Sciatic nerve (tissue), 2 donors: ENCODE measurements around the gene FBXO44. TPM values are rescaled to one million over a fixed set of nuclear protein-coding genes. Genes with fewer than 3 reads are reported as not detected.

Experiments
- ATAC-seq: fragments of 200-7000 bp; cut with Tn5 transposase; one replicate; pipeline ENCODE4 v1.9.1; 2020; ENCODE audit warnings: mild to moderate bottlenecking, moderate library complexity
- DNase-seq: peaks from one replicate; pipeline ENCODE4 v3.0.0-alpha.2; 2020; ENCODE audit warnings: low spot score
- intact Hi-C: fragments of 100-400 bp; cut with DNase I; formaldehyde crosslinking; loops from one replicate; pipeline ENCODE4 v1.14.2; 2022
- total RNA-seq: library from RNA; stranded (reverse); fragmentation: NEBNext Ultra II Directional; extraction: Animal tissue kit (Norgen Biotek cat#: 25700); gene quantifications from one replicate; pipeline ENCODE4 v1.2.1, GENCODE V29; 2021
- donor health status: DM: no; HTN: no; CAD: no.
- donor health status: DM: no; HTN: no; CAD: no.

Gene FBXO44
- total RNA-seq, 1 donor from 2014 or later = 37.1 TPM

DNA sequence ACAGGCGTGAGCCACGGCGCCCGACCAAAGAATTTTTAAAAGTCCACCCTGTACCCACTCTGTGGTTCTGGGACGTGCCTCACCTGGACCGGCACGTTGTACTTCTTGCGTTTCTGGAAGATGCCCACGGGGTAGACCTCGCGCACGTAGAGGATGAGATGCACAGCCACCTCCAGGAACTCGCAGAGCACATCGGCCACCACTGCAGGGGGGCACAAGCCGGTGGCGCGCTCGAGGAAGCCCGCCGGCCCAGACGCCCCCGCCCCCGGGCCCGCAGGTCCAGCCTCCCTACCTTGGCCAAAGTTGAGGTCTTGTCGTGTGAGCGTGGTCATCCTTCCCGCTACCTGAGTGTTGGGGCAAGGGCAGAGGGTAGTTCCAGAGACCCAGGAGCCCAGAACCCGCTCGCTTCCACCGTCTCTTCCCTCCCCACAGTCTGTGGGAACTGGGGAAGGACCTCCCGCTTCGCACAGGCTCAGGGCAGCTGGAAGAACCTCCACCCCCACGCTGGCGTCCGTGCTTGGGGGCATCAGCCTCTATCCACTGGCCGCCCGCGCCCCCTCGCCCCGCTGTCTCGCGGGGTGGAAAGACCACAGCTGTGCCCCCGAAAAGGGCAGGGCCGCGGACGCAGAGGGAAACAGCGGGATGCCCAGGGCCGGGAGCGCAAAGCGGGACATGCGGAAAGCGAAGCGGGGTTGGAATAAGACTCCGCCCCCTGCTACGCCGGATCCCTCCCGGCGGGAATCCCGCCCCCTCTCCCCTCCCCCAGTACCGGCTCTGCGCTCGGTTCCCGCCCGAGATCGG, 25.8 kb downstream of the FBXO44 start:
- DNase-seq (no peak), ATAC-seq (peak; percentile 33)
- intact Hi-C loops = no loop called here

DNA sequence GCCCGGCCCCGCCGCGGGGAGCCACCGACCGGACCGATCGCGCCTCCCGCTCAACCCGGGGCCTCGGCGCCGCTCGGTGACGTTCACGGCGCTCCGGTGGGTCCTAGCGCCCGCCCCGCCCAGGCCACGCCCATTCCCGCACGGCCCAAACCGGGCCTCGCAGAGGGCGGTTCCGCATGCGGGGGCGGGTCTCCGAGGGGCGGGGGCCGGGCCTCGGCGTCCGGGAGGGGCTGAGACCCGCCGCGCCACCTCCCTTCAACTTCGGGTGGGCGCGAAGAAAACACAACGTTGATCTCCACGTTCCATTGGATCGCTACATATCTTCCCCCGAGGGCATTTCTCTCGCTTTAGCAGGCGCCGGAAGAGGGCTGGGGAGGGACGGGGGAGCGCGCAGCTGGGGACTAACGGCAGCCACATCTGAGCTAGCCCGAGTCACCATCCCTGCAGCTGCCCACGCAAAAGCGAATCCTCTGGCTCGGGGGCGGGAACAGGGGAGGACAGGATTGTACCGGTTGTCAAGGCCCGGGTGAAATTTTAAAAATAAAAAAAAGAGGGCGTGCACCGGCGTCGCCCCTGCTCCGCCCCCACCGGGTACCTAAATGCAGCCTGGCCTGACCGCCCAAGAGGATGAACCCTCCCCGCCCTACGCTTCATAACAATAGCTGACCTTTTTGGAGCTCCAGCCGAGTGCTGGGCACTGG, 26.5 kb downstream of the FBXO44 start, which contains the start of gene MAD2L2:
Gene MAD2L2, minus strand, starts transcription at position 78 of the 701 bp plus-strand sequence. CDS start 547 bp downstream, outside the sequence.
- ATAC-seq = peak; percentile 96
- DNase-seq = peak; percentile 96
- intact Hi-C loops = no loop called here

DNA sequence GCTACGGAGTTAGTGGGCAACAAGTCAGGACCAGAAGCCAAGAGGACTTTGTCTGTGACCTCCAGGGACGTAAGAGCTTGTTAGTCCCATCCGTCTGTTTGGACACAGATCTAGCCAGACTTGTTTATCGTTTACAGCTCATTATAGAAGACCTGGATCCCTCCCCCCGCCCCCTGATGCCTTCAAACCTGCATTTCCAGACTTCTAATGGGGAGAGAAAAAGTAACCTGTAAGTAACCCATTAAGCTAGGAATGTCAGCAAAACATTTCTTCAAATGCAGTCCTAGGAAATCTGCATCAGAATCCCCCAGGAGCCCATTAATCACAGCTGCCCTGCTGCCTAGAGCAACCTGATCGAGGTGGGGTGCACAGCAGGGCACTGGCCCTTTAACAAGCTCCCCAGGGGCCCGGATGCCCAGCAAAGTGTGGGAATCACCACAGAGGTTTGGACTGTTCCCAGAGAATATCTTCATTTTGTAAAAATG, 27.7 kb downstream of the FBXO44 start:
- intact Hi-C loops = no loop called here
- DNase-seq (no peak), ATAC-seq (no peak)

DNA sequence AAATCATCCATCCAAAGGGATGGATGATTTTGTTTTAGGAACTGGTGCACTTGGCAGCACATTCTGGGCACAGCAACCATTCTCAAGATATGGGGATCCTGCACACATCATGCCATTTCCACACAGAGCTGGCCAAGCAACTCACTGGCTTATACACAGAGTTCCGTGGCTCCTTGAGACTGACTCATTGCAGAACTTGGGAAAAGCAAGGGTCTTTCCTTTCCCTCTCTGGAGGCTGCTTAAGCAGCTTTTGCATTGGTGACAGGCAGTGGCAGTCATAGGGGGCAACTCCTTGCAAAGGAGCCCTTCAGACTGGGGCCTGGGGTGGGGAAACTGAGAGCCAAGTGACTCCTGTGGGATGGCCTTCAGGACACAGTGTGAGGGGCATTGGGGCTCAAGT, 28.1 kb downstream of the FBXO44 start:
- no peak for DNase-seq
- ATAC-seq = no peak
- intact Hi-C loops = no loop called here

DNA sequence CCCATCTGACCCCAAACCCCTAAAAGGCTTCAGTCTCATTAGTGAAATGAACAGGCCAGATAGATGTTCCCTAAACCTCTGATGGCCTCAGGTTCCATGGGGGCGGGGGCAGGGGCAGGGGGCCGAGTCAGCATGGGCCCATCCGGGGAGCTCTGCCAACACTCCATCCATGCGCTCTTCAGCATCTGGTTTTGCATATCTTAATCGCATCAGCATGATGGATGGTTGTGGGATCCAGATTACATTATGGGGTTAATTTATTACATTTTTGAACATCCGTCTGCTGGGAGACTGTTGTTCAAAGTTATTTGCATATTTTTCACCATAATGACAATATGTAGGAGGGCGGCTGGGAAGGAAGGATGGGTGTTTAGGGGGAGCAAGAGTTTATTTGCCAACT, 29.4 kb downstream of the FBXO44 start:
- ATAC-seq = no peak
- intact Hi-C loops = no loop called here
- DNase-seq = no peak

DNA sequence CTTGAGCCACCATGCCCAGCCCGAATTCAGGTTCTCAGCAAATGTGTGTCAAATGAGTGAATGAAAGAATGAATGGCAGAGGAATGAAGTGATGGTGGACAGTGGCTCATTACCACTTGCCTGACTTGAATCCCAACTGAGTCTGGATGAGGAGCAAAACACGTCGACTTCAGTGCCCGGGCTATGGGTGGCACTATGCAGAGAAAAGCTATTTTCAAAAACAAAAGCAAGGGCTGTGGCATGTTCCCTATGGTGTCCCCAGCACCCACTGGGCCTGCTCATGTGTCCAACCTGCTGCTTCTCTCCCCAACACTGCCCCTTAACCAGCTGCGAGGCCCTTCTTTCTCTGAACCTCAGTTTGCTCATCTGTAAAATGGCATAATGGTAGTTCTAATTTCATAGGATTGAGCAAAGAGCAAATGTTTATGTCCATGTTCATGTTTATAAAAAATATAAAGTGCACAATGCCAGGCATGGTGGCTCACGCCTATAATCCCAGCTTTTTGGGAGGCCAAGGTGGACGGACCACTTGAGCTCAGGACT, 30.6 kb downstream of the FBXO44 start:
- no peak for ATAC-seq
- intact Hi-C loops = no loop called here
- DNase-seq = no peak

DNA sequence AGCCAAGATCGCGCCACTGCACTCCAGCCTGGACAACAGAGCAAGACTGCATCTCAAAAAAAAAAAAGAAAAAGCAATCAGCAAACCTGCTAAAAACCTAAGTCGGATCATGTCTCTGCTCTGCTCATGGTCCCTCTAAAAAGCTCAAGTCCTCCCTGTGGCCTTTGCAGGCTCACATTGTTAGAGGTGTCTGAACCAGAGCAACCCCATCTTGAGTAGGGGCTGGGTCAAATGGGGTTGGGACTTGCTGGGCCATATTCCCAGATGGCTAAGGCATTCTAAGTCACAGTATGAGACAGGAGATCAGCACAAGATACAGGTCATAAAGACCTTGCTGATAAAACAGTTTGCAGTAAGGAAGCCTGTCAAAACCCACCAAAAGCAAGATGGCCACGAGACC, 33.8 kb downstream of the FBXO44 start:
- no peak for ATAC-seq
- DNase-seq = no peak
- intact Hi-C loops = no loop called here

DNA sequence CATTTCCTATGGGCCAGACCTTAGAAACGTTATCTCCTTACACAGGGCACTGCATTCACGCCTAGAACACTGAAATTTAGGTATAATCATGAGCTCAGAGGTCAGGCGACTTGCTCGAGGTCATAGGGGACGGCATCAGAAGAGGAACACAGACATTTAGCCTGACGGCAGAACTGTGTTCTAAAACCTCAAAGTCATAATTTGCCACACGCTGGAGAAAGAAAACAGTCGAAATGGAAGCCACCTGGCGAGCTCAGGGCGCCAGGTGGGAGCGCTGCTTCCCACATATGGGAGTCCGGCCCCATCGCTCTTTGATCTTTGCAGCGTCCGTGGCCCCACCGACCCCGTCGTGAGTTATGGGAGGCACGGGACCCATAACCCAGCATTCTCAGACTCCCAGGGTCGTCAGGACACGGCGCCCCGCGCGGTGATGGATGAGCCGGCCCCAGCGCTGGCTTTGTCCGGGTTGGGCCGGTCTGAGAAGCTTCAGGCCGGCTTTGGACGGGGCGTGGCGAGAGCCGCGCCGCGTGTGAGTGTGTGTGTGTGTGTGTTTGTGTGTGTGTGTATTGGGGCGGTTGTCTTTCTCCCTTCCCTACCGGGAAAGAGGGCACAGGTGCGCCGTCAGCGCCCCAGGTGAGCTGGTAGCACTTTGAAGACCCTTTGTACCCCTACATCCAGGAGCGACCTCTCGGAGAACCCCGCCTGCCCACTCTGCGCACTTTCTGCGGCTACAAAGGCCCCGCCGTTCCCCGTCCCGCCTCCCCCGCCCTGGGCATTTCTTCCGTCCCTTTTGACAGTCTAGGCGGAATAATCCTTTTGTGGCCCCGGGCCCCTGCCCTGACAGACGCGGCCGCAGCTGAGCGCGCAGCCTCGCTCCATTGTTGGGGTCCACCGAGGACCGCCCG, 36.0 kb downstream of the FBXO44 start:
- no peak for ATAC-seq
- no peak for DNase-seq
- intact Hi-C loops = no loop called here

DNA sequence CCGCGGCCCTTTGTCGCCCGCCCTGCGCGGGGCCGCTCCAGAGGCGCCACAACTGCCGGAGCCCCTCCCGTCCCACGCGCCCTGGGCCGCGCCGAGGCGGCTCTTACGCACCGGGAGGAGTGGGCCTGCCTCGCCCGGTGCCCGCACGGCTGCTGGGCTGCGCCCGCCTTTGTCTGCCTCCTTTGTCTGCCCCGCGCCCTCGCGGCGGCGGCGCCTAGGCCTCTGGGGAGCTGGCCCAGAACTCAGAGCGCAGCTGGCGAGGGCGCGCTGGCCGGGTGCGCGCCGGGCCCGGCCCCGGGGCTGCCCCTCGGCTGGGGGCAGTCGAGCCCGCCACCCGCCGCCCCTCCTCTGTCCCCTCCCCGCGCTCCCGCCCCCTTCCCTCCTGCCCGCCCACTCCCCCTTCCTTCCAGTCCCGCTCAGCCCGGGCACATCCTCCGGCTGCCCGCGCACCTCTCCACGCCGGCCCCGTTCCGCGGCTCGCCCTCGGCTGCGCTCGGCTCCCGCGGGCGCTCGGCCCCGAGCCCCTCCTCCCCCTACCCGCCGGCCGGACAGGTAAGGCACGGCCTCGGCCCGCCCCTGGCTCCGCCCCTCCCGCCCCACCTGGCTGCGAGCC, 36.7 kb downstream of the FBXO44 start, which contains the start of gene DRAXIN:
Gene DRAXIN, plus strand, starts transcription at position 409 of the 613 bp plus-strand sequence. CDS start 14,549 bp downstream, outside the sequence.
- DNase-seq = no peak

DNA sequence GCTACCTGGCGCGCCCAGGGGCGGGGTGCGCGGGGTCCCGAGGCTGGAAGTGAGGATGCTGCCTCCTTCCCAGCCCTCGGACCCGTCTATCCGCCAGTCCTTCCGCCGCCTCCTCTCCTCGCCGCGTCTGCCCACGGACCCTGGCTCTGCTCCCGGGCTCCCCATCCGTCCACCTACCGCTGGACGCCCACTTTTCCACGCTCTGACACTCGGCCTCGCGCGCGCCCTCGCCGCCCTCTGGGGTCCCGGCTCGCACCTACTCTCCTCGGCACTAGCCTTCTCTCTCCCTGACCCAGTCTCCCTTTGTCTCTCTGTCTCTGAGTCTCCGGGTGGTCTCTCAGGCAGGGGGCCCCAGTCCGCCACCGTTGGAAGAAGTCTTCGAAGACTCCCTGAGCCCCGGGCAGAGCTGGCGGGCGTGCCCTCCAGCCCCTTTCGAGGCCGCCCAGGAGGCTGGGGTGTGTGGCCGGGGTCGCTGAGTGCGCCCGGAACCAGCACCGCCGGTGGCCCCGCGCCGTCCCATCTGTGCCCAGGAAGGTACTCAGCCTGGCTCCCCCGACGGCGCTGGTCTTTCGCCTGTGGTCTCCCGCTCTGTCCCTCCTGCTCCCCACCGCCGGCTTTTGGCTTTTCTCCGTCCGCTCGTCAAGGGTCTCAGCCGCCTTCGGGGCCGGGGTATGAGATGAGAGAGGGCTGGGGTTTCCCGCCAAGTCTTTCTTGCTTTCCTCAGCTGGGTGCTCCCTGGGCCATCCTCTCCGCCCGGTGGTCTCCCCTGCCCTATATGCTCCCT, 37.4 kb downstream of the FBXO44 start:
- ATAC-seq (no peak), DNase-seq (no peak)
- intact Hi-C loops = no loop called here

More for the DNA sequence above, 36.7 kb downstream of the FBXO44 start, which contains the start of gene DRAXIN:
- no peak for ATAC-seq
- intact Hi-C loops = no loop called here

DNA sequence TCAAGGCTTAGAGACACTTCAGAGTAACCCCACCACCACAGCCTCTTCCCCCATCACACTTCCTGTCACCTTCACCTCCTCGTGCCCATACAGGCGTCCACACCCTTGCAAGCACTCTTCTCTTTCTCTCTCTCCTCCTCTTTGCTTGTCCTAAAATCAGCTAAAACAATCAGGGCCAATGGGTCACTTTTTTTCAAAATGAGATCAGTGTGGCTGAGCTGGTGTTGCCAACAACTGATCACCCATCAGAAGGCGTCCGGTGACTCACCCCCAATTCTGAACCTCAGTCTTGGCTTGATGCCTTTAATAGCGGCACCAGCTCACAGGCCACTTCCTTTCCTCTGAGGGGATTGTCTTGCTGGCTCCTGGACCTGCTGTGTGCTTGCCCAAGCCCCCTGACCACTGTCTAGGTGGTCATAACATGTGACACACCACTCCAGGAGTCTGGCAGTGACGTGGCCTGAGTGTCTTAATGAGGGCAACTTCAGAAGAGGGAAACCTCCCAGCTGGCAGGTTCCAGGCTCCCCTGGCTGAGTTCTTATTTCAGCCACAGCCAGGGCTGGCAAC, 38.4 kb downstream of the FBXO44 start:
- intact Hi-C loops = no loop called here
- DNase-seq = no peak
- peak; percentile 35 for ATAC-seq

DNA sequence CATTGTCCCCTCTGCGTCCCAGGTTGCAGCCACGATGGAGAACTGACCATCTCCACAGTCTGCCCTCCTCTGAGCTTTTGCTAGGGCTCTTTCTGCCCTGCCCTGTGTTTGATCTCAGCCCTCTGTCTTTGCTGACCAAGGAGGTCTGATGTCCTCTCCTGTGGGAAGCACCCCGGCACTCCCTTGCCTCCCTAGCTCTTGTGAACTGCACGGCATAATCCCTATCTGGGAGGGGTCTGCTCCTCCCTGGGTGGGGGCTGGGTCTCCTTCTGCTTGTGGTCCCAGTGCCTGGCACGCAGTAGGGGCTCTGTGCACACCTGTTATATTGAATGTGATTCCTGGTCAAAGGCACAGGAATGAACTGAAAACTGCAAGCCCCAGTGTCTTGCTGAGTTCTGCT, 39.2 kb downstream of the FBXO44 start:
- DNase-seq (no peak), ATAC-seq (no peak)
- intact Hi-C loops = no loop called here

DNA sequence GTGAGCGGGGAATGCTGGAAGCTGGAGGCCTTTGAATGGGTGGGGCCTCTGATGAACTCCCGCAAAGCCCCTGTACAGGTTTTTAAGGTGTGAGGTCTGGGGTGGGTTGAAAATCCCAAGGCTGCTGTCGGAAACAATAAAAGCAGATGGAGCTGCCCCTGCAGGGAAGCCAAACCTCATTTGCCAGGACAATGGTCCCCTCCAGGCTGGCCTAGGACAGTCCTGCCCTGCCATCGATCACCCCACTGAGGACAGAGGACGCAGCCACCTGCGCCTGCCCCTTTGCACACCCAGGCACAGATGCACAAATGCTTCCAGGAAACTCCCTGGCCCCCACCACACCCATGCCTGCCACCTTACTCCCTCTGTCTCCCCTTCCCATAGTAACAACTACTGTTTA, 41.2 kb downstream of the FBXO44 start:
- intact Hi-C loops = no loop called here
- DNase-seq (no peak), ATAC-seq (no peak)

DNA sequence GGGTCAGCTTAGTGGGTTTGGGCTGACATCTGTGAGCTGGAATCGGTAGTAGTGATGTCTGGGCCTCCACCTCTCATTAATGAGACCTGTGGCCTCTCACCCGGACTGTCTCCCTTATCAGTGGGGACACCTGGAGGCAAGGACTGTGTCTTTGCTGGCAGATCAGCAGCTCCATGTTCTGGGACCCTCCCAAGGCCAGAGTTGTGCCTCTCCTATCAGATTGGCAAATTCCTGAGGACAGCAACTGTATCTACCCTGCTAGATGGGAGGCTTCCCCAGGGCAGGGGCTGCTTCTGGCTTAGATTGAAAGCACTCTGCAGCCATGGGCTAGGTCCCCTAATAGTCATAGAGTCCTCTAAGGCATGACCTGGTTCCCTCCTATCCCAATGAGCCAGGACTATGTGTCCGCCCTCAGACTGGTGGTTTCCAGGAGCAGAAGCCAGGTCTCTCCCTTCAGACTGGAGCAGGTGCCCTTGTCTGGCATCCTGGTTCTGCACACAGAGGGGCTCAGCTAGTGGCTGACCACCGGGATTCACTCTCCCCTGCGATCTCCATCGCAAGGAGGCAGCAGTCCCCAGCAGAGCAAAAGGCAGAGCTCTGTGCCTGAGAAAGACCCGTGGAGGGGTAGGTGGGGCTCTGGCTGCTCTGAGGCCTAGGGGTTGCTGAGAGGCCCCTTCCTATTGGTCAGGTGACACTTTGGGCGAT, 42.7 kb downstream of the FBXO44 start:
- DNase-seq = no peak
- intact Hi-C loops = no loop called here
- no peak for ATAC-seq

DNA sequence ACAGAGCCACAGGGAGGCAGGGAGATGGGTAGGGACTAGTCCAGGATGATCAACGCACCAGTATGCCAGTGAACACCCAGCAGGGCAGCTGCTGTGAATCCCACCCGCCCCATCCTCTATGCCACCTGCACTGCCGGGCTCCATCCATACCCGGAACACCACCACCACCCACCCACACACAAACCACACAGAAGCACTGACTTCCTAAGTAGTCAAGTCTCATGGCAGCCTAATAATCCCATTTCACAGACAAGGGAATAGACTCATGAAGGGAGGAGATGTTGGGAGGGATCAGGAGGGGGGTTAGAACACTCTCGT, 43.2 kb downstream of the FBXO44 start:
- ATAC-seq = no peak
- no peak for DNase-seq
- intact Hi-C loops = no loop called here

DNA sequence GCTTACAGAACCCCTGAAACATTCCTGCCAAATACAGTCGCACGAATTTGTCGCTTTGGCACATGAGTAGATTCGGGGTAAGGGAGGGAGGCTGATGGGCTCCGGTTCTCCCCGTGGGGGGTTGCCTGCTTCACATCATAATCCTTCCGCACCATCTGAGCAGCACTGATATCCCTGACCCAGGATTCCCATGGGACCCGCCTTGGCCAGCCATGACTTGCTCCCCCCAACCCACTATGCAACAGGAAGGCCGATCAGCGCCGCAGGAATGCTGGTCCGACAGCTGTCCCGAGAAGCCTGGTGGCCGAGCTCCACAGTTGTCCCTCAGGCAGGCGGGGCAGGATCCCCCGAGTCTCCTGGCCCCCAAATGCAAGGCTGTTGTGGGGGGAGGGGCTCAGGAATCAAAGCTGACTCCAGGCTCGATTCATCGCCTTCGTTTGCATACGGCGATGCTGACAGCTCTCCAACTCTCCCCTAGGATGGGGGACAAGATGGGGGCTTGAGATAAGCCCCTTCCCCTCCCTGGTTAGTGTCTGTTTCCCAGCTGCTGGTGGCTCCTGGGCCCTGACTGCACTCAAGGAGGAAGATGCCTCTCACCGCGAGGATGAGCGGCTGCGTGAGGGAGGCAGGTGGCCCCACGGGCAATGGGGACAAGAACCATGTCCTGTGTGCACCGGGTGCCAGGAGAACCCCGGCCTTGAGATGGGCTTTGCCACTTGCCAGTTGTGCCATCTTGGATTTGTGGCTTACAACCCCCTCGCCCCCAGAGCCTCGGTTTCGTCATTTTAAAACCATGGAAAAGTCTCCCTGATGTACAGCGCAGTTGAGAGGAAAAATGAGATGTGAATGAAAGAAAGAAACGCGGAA, 46.2 kb downstream of the FBXO44 start:
- intact Hi-C loops = no loop called here
- no peak for ATAC-seq
- DNase-seq = no peak
